CD4-positive, alpha-beta T cell treated with Interleukin-10 for 1 hour (primary cell): ENCODE data around the gene MSH3.

Source experiments
- DNase-seq: peaks from one replicate; pipeline ENCODE4 v3.0.0-alpha.2; 2020

The MSH3 gene

GRCh38 chr5:80920333-80920732 lies 265.9 kb downstream of the MSH3 start:
- no peak for DNase-seq

- DNase-seq = no peak
These were observed 266.6 kb downstream of the MSH3 start for GRCh38 chr5:80921026-80921425.

DNA sequence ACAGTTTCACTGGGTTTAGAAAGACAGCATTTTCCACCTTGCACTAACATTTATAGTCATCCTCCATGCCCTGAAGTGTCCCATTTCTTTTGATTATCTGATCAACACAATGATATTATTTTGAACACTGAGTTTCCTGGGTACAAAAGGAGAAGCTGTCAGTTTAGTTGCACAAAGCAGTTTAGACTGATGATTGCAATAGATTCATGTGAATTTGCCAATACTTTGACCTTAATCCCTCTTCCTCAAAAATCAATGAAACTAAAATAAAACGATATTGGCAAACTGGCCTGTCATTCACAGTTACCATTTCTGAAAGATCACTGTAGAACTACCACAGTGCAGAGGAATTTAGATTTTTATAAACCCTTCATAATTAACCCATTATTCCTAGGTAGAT lies 271.5 kb downstream of the MSH3 start:
- no peak for DNase-seq
